IMR-90 (cell line): ENCODE data around the gene ACOX3. TPM values are rescaled to one million over a fixed set of nuclear protein-coding genes. Genes with fewer than 3 reads are reported as not detected.

ENCODE experiments used
- ATAC-seq: fragments of 200-7000 bp; cut with Tn5 transposase; 2 replicates; pipeline ENCODE4 v1.9.1; 2020; ENCODE audit warnings: low read depth, mild to moderate bottlenecking, moderate library complexity
- BruUV-seq: library from RNA; stranded (reverse); fragments of 400-500 nt; replicated peaks from 2 replicates; lab custom pipeline; 2021; lab: Mats Ljungman, UMichigan
- CTCF ChIA-PET: fragments of 300-600 bp; formaldehyde crosslinking; extraction: SDS; loops from one replicate; lab custom pipeline; 2021; ENCODE audit warnings: antibody characterized with exemption; lab: Yijun Ruan, JAX
- POLR2A ChIA-PET: fragments of 300-600 bp; sonication (Branson Sonifier 250); formaldehyde crosslinking; loops from one replicate; lab custom pipeline; 2022; ENCODE audit warnings: antibody characterized with exemption; ENCODE audit not compliant: unreplicated experiment; lab: Charles Lee
- DNase-seq: peaks from one replicate; pipeline ENCODE4 v3.0.0; 2013
- H2AFZ ChIP-seq: replicated peaks from 2 replicates; pipeline ENCODE3; 2013; ENCODE audit warnings: low read length, mild to moderate bottlenecking; ENCODE audit not compliant: poor library complexity
- H2AK5ac ChIP-seq: 2 replicates; pipeline ENCODE4 v1.6.1; 2013; ENCODE audit warnings: low read depth, low read length, inconsistent platforms
- H2AK9ac ChIP-seq: replicated peaks from 2 replicates; pipeline ENCODE3; 2013; ENCODE audit warnings: mild to moderate bottlenecking, low read depth, low read length, moderate library complexity; ENCODE audit not compliant: poor library complexity
- H2BK120ac ChIP-seq: 2 replicates; pipeline ENCODE4 v1.6.1; 2013; ENCODE audit warnings: low read depth, low read length, inconsistent platforms
- H2BK15ac ChIP-seq: 3 replicates; pipeline ENCODE4 v1.6.1; 2013; ENCODE audit warnings: low read depth, low read length, inconsistent platforms
- H2BK20ac ChIP-seq: 2 replicates; pipeline ENCODE4 v1.6.1; 2013; ENCODE audit warnings: low read depth, mild to moderate bottlenecking, inconsistent platforms, low read length, moderate library complexity
- H2BK5ac ChIP-seq: 2 replicates; pipeline ENCODE4 v1.6.1; 2013; ENCODE audit warnings: mild to moderate bottlenecking, low read depth, low read length, inconsistent platforms; ENCODE audit not compliant: poor library complexity, severe bottlenecking
- H3K14ac ChIP-seq: replicated peaks from 2 replicates; pipeline ENCODE4 v1.6.1; 2013; ENCODE audit warnings: low read depth, low read length, inconsistent platforms
- H3K18ac ChIP-seq: 2 replicates; pipeline ENCODE4 v1.6.1; 2013; ENCODE audit warnings: low read depth, low read length, control low read depth
- H3K23ac ChIP-seq: 2 replicates; pipeline ENCODE4 v1.6.1; 2013; ENCODE audit warnings: low read depth, low read length, inconsistent platforms
- H3K27ac ChIP-seq: 2 replicates; pipeline ENCODE4 v1.5.1; 2013; ENCODE audit warnings: mild to moderate bottlenecking, control low read depth, low read length; ENCODE audit not compliant: insufficient read depth
- H3K27me3 ChIP-seq: 2 replicates; pipeline ENCODE4 v1.6.1; 2013; ENCODE audit warnings: low read length; ENCODE audit not compliant: control insufficient read depth, insufficient read depth
- H3K36me3 ChIP-seq: 2 replicates; pipeline ENCODE4 v1.6.1; 2013; ENCODE audit warnings: low read length, mixed read lengths; ENCODE audit not compliant: control insufficient read depth, insufficient read depth
- H3K4ac ChIP-seq: 2 replicates; pipeline ENCODE4 v1.6.1; 2013; ENCODE audit warnings: low read depth, low read length, inconsistent platforms
- H3K4me1 ChIP-seq: 2 replicates; pipeline ENCODE4 v1.6.1; 2013; ENCODE audit warnings: low read length, mixed read lengths; ENCODE audit not compliant: control insufficient read depth, insufficient read depth
- H3K4me2 ChIP-seq: 2 replicates; pipeline ENCODE4 v1.6.1; 2013; ENCODE audit warnings: low read depth, mild to moderate bottlenecking, control low read depth, low read length, moderate library complexity
- H3K4me3 ChIP-seq: 2 replicates; pipeline ENCODE4 v1.5.1; 2013; ENCODE audit warnings: low read depth, mild to moderate bottlenecking, control low read depth, low read length, moderate library complexity; ENCODE audit not compliant: insufficient read depth
- H3K56ac ChIP-seq: 2 replicates; pipeline ENCODE4 v1.6.1; 2013; ENCODE audit warnings: low read length, inconsistent platforms; ENCODE audit not compliant: insufficient read depth; ENCODE audit errors: extremely low read depth
- H3K79me1 ChIP-seq, 2 experiments: 2 replicates each; pipeline ENCODE4 v1.6.1; 2013; ENCODE audit warnings: low read length in 2 of 2, inconsistent platforms in 1 of 2, low read depth in 1 of 2
- H3K9ac ChIP-seq: 2 replicates; pipeline ENCODE4 v1.6.1; 2013; ENCODE audit warnings: low read depth, low read length, control low read depth
- H3K9me1 ChIP-seq: 2 replicates; pipeline ENCODE4 v1.6.1; 2013; ENCODE audit warnings: low read length, inconsistent platforms; ENCODE audit not compliant: insufficient read depth
- H3K9me3 ChIP-seq: 2 replicates; pipeline ENCODE4 v1.6.1; 2013; ENCODE audit warnings: low read length; ENCODE audit not compliant: control insufficient read depth, insufficient read depth
- H4K20me1 ChIP-seq: 2 replicates; pipeline ENCODE4 v1.6.1; 2013; ENCODE audit warnings: low read length, inconsistent platforms; ENCODE audit not compliant: insufficient read depth
- H4K5ac ChIP-seq: 2 replicates; pipeline ENCODE4 v1.6.1; 2013; ENCODE audit warnings: mild to moderate bottlenecking, low read depth, low read length, control low read depth
- H4K8ac ChIP-seq, 2 experiments: 2 replicates each; pipeline ENCODE4 v1.6.1; 2013; ENCODE audit warnings: low read depth in 2 of 2, low read length in 2 of 2, control low read depth in 1 of 2, inconsistent platforms in 1 of 2
- H4K91ac ChIP-seq: 2 replicates; pipeline ENCODE4 v1.6.1; 2013; ENCODE audit warnings: low read depth, low read length, inconsistent platforms; ENCODE audit not compliant: insufficient read depth
- BHLHE40 ChIP-seq: fragments of 150-350 bp; IDR thresholded peaks from 2 replicates; pipeline ENCODE4 v1.6.1; 2016; ENCODE audit warnings: mild to moderate bottlenecking, low read depth, low read length
- CEBPB ChIP-seq: IDR thresholded peaks from 2 replicates; pipeline ENCODE4 v1.6.1; 2012; ENCODE audit warnings: low read depth, low read length, improper control_type of control experiment
- CHD1 ChIP-seq: IDR thresholded peaks from 2 replicates; pipeline ENCODE4 v1.6.1; 2012; ENCODE audit warnings: low read depth, low read length, improper control_type of control experiment
- CTCF ChIP-seq: conservative IDR thresholded peaks from 2 replicates; pipeline ENCODE4 v1.5.1; 2012; ENCODE audit warnings: mild to moderate bottlenecking, low read depth, low read length, improper control_type of control experiment
- FOS ChIP-seq: fragments of 150-350 bp; IDR thresholded peaks from 2 replicates; pipeline ENCODE4 v1.6.1; 2016; ENCODE audit warnings: low read depth, low read length
- MAFK ChIP-seq: IDR thresholded peaks from 2 replicates; pipeline ENCODE4 v1.6.1; 2012; ENCODE audit warnings: low read depth, low read length, improper control_type of control experiment
- MAZ ChIP-seq: IDR thresholded peaks from 2 replicates; pipeline ENCODE4 v1.6.1; 2012; ENCODE audit warnings: low read depth, mild to moderate bottlenecking, low read length, improper control_type of control experiment, moderate library complexity, borderline replicate concordance
- MXI1 ChIP-seq: IDR thresholded peaks from 2 replicates; pipeline ENCODE4 v1.6.1; 2012; ENCODE audit warnings: low read depth, mild to moderate bottlenecking, low read length, moderate library complexity, borderline replicate concordance
- NFE2L2 ChIP-seq: fragments of 150-350 bp; IDR thresholded peaks from 2 replicates; pipeline ENCODE4 v1.6.1; 2016; ENCODE audit warnings: low read depth, mild to moderate bottlenecking, low read length
- POLR2A ChIP-seq: IDR thresholded peaks from 2 replicates; pipeline ENCODE4 v1.6.1; 2012; ENCODE audit warnings: mild to moderate bottlenecking, low read depth, low read length
- RAD21 ChIP-seq: IDR thresholded peaks from 2 replicates; pipeline ENCODE4 v1.6.1; 2012; ENCODE audit warnings: low read length, improper control_type of control experiment
- RCOR1 ChIP-seq: IDR thresholded peaks from 2 replicates; pipeline ENCODE4 v1.6.1; 2012; ENCODE audit warnings: mild to moderate bottlenecking, low read length, improper control_type of control experiment; ENCODE audit not compliant: insufficient replicate concordance
- RFX5 ChIP-seq: IDR thresholded peaks from 2 replicates; pipeline ENCODE4 v1.8.0; 2012; ENCODE audit warnings: low read depth, mild to moderate bottlenecking, low read length, moderate library complexity
- SMC3 ChIP-seq: fragments of 150-350 bp; IDR thresholded peaks from 2 replicates; pipeline ENCODE4 v1.6.1; 2016; ENCODE audit warnings: low read depth, mild to moderate bottlenecking, antibody characterized with exemption, low read length, moderate library complexity
- USF2 ChIP-seq: fragments of 150-350 bp; IDR thresholded peaks from 2 replicates; pipeline ENCODE4 v1.6.1; 2017; ENCODE audit warnings: mild to moderate bottlenecking, antibody characterized with exemption, low read length, low read depth
- WGBS, 2 experiments: methylation state at CpG; one replicate each; pipeline versions ENCODE4 v1.1.5 to v1.1.7; 2013; ENCODE audit warnings: missing lambda C conversion rate in 2 of 2; ENCODE audit not compliant: insufficient read length in 1 of 2; ENCODE audit errors: extremely low coverage in 2 of 2; 5-methylcytosine and 5-hydroxymethylcytosine counted together
- dilution Hi-C: fragments of 300-500 bp; cut with HindIII; formaldehyde crosslinking; loops from one replicate; pipeline ENCODE4 v1.14.3; 2018; ENCODE audit warnings: low sequenced_read_pairs; ENCODE audit not compliant: unreplicated experiment
- in situ Hi-C: fragments of 300-500 bp; cut with MboI; formaldehyde crosslinking; loops from 3 replicates; pipeline ENCODE4 v1.14.3; 2019; ENCODE audit warnings: low sequenced_read_pairs, inconsistent platforms, mixed read lengths
- intact Hi-C: fragments of 100-400 bp; cut with micrococcal nuclease; formaldehyde crosslinking; loops from 2 replicates; pipeline ENCODE4 v1.10.0; 2022
- polyA plus RNA-seq, 3 experiments: library from polyadenylated mRNA; depleted of rRNA; stranded (reverse); fragments of >200 nt; gene quantifications; 2 replicates each; pipeline ENCODE4 v1.2.3, GENCODE V29; 2012; ENCODE audit warnings: low replicate concordance in 1 of 3
- total RNA-seq: library from RNA; depleted of rRNA; stranded (reverse); fragments of >200 nt; gene quantifications from 2 replicates; pipeline ENCODE4 v1.2.3, GENCODE V29; 2012
- TF ChIP-seq, protein P1 (sequence below): fragments of 150-350 bp; IDR thresholded peaks from 2 replicates; pipeline ENCODE4 v1.6.1; 2016; ENCODE audit warnings: low read depth, mild to moderate bottlenecking, low read length, moderate library complexity, borderline replicate concordance

Gene ACOX3
- total and polyA plus RNA-seq, 2 of the 4 experiments (the other 2 are of a cell fraction): 15.2 to 25.8 TPM

GRCh38 chr4:8398347-8398746 is 42.2 kb downstream of the ACOX3 start:
- intact Hi-C loops: no loop called here
- dilution Hi-C loops: no loop called here
- WGBS, 2 experiments: 94% methylated on average over 8 of the region's 9 CpGs; no CpG with 5 or more reads in 1 of the 2 experiments

More at GRCh38 chr4:8398347-8398746, 42.2 kb downstream of the ACOX3 start:
- no peak overlapping the region for H3K9ac ChIP-seq
- H2AFZ ChIP-seq: no peak overlapping the region
- peaks cover 9% of the 10 kb centered on the region; the same call in 1 of the 2 replicates for H3K9me1 ChIP-seq
- H3K4me3 ChIP-seq: no peak overlapping the region
- ATAC-seq: no peak
- TF ChIP-seq NFE2L2 (no peak), CEBPB (no peak), RAD21 (no peak), RFX5 (no peak), SMC3 (no peak), RCOR1 (no peak), MXI1 (no peak), CHD1 (no peak), POLR2A (no peak), FOS (no peak), BHLHE40 (no peak), USF2 (no peak), CTCF (no peak), MAZ (no peak), MAFK (no peak)
- TF ChIP-seq, protein P1, sequence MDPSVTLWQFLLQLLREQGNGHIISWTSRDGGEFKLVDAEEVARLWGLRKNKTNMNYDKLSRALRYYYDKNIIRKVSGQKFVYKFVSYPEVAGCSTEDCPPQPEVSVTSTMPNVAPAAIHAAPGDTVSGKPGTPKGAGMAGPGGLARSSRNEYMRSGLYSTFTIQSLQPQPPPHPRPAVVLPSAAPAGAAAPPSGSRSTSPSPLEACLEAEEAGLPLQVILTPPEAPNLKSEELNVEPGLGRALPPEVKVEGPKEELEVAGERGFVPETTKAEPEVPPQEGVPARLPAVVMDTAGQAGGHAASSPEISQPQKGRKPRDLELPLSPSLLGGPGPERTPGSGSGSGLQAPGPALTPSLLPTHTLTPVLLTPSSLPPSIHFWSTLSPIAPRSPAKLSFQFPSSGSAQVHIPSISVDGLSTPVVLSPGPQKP: no peak
- no peak overlapping the region for H3K18ac ChIP-seq
- peaks cover 9% of the 10 kb centered on the region for H3K4me1 ChIP-seq
- in situ Hi-C loops: no loop called here
- peaks cover 7% of the 10 kb centered on the region for H4K20me1 ChIP-seq
- peaks cover 0 to 3% of the 10 kb centered on the region in 2 experiments; a peak in 1 of 4 replicates for H3K79me1 ChIP-seq
- no peak overlapping the region for H4K5ac ChIP-seq
- H3K9me3 ChIP-seq: no peaks in the 10 kb centered on the region
- ChIA-PET CTCF (interaction anchor here (1.2 kb wide), 2 partner anchors 123 to 131 kb away, joined by 3 read pairs; no protein-coding TSS in a partner anchor), POLR2A (no interaction called here)
- no peak overlapping the region for H3K56ac ChIP-seq
- no peak overlapping the region for H3K4ac ChIP-seq
- H2BK15ac ChIP-seq: no peak overlapping the region
- H3K36me3 ChIP-seq: peaks cover 21% of the 10 kb centered on the region
- H3K27ac ChIP-seq: no peak overlapping the region
- no peak overlapping the region for H3K23ac ChIP-seq
- no peak for DNase-seq
- no peaks in the 10 kb centered on the region for H3K27me3 ChIP-seq
- no peak overlapping the region for H2AK9ac ChIP-seq
- H2AK5ac ChIP-seq: no peak overlapping the region
- H3K4me2 ChIP-seq: no peak overlapping the region
- no peak overlapping the region for H4K91ac ChIP-seq
- H2BK5ac ChIP-seq: no peak overlapping the region
- H3K14ac ChIP-seq: no peak overlapping the region
- H2BK20ac ChIP-seq: no peak overlapping the region
- no TSS peak for BruUV-seq
- no peak overlapping the region for H4K8ac ChIP-seq
- H2BK120ac ChIP-seq: no peak overlapping the region
